Spleen (tissue), 7 donors: ENCODE measurements around the gene DDX50.

Source experiments
- POLR2A ChIP-seq, 3 donors: fragments of 450-650 bp; IDR thresholded peaks; one replicate each; pipeline ENCODE4 v1.5.1; 2017; ENCODE audit warnings: antibody characterized with exemption in 3 of 3, mild to moderate bottlenecking in 1 of 3
- POLR2AphosphoS5 ChIP-seq, 3 donors: sonication (generic); formaldehyde crosslinking; IDR thresholded peaks; one replicate each; pipeline ENCODE4 v1.5.1; 2017; ENCODE audit warnings: antibody characterized with exemption in 3 of 3
- TF ChIP-seq, protein P1 (sequence below), 11 experiments: fragments of 200-600 bp in 7 of 11; fragments of 450-650 bp in 4 of 11; sonication (generic) in 4 of 11; IDR thresholded peaks in 8 of 11; conservative IDR thresholded peaks in 3 of 11; 1 replicate in 7 of 11; 2 replicates in 4 of 11; pipeline versions ENCODE4 v1.4.0 to v1.8.0; 2016 to 2021; ENCODE audit warnings: antibody characterized with exemption in 11 of 11, inconsistent platforms in 4 of 11, mild to moderate bottlenecking in 1 of 11
- donor health status: DM: no; HTN: no; CAD: no; lungs with moderate emphysema.
- donor health status: DM: no; HTN: no; CAD: no.
- donor health status: DM: no; HTN: no; CAD: no.

- TF ChIP-seq, protein P1, sequence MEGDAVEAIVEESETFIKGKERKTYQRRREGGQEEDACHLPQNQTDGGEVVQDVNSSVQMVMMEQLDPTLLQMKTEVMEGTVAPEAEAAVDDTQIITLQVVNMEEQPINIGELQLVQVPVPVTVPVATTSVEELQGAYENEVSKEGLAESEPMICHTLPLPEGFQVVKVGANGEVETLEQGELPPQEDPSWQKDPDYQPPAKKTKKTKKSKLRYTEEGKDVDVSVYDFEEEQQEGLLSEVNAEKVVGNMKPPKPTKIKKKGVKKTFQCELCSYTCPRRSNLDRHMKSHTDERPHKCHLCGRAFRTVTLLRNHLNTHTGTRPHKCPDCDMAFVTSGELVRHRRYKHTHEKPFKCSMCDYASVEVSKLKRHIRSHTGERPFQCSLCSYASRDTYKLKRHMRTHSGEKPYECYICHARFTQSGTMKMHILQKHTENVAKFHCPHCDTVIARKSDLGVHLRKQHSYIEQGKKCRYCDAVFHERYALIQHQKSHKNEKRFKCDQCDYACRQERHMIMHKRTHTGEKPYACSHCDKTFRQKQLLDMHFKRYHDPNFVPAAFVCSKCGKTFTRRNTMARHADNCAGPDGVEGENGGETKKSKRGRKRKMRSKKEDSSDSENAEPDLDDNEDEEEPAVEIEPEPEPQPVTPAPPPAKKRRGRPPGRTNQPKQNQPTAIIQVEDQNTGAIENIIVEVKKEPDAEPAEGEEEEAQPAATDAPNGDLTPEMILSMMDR (IDR thresholded peaks at IDR 0.05 in 8 of 11, conservative IDR thresholded peaks at IDR 0.05 in 3 of 11), result no peak
- TF ChIP-seq POLR2A (IDR thresholded peaks at IDR 0.05) (no peak), POLR2AphosphoS5 (IDR thresholded peaks at IDR 0.05) (no peak)
Observed at GRCh38 chr10:68878496-68878895, 22.6 kb upstream of the DDX50 start.
